Globus pallidus (tissue), 1 donor: ENCODE results near the gene ARMC12.

ENCODE experiments used
- DNase-seq: peaks from one replicate; pipeline ENCODE4 v3.0.0-alpha.2; 2015; ENCODE audit warnings: low spot score

ARMC12 gene

DNA sequence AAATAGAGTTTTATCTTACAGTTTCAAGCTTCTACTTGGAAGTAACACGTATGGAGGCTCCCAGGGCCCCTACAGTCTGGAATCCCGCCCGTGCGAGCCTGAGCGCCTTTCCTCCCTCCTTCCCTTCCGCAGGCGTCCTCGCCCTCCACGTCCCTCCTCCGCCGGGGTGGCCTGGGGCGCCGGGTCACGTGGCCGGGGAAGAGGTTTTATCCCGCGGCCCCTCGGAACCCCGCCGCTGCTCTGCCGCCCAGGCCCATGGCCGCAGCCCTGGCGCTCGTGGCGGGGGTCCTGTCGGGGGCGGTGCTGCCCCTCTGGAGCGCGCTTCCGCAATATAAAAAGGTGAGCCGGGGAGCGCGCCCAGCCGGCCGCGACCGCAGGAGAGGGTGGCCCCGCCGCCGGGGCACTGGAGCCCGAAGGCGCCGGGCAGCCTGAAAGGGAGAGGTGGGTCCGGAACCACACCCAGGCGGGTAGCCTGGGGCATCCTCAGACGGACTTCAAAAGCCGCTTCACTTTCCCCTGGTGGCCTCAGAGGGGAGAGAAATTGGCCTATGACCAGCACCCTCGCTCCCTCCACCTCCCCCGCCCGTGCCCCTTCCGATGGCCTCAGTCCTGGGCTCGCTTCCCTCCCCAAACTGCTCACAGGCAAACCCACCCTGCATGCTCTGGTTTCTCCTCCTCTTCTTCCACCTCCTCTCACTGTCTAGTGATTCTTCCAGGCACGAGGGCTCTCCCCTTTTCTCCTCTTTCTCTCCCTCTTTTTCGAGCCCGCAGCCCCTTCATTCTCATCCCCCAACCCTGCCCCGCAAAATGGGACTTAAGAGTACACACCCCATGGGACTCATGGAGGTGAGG is 39.8 kb downstream of the ARMC12 start, which contains the start of gene CLPSL2:
Gene CLPSL2 (plus strand): TSS at position 235 of the 852 bp plus-strand sequence. CDS start 21 bp downstream, at position 256.
- no peak for DNase-seq

DNA sequence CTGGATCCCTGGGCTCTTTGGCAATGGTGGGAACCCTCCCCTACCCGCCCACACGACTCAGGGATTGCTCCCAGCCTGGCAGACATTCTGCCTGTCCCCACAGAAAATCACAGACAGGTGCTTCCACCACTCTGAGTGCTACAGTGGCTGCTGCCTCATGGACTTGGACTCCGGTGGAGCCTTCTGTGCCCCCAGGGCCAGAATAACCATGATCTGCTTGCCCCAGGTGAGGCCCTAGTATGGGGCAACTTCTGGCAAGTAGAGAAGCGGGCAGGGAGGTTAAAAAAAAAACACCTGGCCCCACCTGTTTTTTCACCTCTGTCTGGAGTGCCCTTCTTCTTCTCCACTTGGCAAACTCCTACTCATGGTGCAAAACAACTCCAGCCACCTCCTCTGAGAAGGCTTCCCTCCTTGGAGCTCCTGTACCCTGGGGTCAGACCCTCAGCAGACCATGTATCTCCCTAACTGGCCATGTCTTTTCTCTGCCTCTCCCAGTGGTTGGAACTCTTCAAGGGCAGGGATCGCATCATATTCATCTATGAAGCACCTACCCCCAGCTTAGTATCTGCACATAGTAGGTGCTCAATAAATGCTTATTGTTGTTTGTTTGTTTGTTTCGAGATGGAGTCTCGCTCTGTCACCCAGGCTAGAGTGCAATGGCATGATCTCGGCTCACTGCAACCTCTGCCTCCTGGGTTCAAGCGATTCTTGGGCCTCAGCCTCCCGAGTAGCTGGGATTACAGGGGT is 40.7 kb downstream of the ARMC12 start:
- no peak for DNase-seq

- no peak for DNase-seq
Observed at GRCh38 chr6:35778437-35778836, 41.6 kb downstream of the ARMC12 start.

GRCh38 chr6:35780719-35781118 is 43.9 kb downstream of the ARMC12 start, which contains the start of gene CLPSL1:
CLPSL1 (plus strand) TSS chr6:35781019; CDS start chr6:35781111, 92 bp downstream.
- DNase-seq: no peak

GRCh38 chr6:35781290-35781689 is 44.5 kb downstream of the ARMC12 start:
- DNase-seq: no peak

DNA sequence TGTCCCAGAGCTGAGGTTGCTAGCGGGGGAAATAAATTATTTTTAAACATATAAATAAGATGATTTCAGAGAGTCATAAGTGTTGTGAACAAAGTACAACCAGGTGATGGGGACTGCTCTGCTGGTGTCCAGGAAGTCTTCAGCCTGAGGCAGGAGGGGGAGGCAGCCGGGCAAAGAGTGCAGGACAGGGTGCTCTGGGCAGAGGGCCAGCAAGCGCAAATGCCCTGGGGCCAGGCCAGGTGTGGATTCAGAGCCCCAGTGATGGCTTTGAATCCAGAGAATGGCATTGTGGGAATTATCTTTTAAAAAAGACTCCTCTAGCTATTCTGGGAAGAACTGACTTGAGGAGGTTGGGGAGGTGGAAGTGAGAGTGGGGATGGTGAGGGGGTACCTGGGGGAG is 45.6 kb downstream of the ARMC12 start:
- no peak for DNase-seq

- no peak for DNase-seq
Observed at GRCh38 chr6:35784200-35784599, 47.4 kb downstream of the ARMC12 start.

DNA sequence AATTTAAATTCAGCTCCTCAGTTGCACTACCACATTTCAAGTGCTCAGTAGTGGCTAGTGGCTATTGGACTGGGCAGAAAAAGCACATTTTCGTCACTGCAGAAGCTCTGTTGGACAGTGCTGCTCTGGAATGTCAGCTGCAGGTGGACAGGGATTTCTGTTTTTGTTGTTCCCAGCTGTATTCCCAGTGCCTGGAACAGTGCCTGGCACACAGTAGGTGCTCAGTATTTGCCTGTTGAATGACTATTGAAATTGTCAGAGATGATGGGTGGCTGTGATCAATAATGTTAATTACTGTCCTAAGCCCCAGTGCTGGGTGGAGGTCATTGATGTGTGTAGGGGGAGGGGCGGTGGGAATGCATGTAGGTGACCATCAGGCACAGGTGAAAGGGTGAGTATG is 49.4 kb downstream of the ARMC12 start:
- no peak for DNase-seq

- DNase-seq: no peak
Observed at GRCh38 chr6:35786810-35787209, 50.0 kb downstream of the ARMC12 start.

DNA sequence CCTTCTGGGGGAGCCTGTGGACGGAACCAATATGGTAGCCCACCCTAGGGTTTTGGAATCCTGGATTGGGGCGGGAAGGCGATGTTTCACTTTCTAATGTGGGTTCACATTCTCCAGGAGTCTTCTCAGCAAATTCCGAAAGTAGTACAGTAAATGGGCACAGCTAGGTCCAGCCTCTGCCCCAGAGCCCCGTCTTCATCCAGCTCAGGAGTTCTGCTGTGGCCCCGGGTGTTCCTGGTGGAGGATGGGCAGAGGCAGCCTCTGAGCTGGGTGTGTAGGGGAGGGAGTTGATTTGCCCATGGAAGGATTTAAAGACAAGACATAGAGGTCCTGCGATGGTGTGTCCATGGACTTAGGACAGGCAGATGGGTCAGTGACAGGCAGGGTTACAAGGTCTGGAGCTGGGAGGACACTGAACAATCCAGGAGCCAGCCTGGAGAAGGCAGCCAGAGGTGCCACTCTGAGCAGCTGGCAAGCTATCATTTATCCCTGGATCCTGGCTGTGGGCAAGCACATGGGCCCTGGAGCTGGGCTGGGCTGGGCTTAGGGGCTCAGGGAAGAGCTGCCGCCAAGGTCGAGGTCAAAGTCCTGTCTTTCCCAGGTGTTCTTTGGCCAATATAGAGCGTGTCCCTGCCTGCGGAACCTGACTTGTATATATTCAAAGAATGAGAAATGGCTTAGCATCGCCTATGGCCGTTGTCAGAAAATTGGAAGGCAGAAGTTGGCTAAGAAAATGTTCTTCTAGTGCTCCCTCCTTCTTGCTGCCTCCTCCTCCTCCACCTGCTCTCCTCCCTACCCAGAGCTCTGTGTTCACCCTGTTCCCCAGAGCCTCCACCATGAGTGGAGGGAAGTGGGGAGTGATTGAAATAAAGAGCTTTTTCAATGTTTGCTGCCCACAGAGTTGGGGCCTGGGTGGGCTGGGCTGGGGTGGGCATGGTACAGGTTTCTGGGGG is 50.7 kb downstream of the ARMC12 start:
- no peak for DNase-seq

DNA sequence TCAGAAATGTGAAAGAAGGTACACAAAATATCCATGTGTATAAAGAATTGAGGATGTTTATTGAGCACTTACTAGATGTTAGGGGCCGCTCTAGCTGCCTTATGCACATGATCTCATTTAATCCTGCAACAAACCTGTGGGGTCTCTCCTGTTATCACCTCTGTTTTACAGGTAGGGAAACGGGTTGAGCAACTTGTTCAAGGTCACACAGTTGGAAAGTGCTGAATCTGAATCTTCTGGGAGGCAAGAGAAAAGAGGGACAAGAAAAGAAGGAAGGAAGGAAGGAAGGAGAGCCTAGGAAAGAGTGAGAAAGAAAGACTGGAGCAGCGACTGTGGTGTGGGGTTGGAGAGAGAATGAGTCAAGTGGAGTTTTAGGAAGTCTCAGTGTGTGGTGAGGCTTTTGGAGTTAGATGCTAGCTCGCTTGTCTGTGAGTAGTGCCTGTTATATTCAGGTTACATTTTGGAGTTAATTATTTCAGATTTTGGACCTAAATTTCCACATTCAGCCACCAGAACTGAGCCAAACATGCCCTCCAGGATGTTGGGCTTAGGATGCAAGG is 51.7 kb downstream of the ARMC12 start:
- no peak for DNase-seq

- no peak for DNase-seq
Observed at GRCh38 chr6:35790683-35791082, 53.9 kb downstream of the ARMC12 start.

GRCh38 chr6:35794536-35795452 is 58.0 kb downstream of the ARMC12 start:
- DNase-seq: no peak

- DNase-seq: no peak
Observed at GRCh38 chr6:35795453-35796071, 58.7 kb downstream of the ARMC12 start.

- DNase-seq: no peak
Observed at GRCh38 chr6:35796236-35796635, 59.4 kb downstream of the ARMC12 start.

- no peak for DNase-seq
Observed at GRCh38 chr6:35797837-35798526, 61.1 kb downstream of the ARMC12 start.
